HFFc6 (cell line): Measurements from ENCODE around the gene MLEC. TPM values are rescaled to one million over a fixed set of nuclear protein-coding genes. Genes with fewer than 3 reads are reported as not detected.

Source experiments
- DNase-seq: peaks from one replicate; pipeline ENCODE4 v3.0.0-alpha.2; 2018
- H3K27ac Mint-ChIP-seq: 2 replicates; pipeline ENCODE4 v1.8.0; 2020; ENCODE audit warnings: mild to moderate bottlenecking, mixed read lengths
- H3K27me3 Mint-ChIP-seq: 2 replicates; pipeline ENCODE4 v1.8.0; 2021; ENCODE audit warnings: mild to moderate bottlenecking, moderate library complexity, mixed read lengths; ENCODE audit not compliant: insufficient read depth
- H3K36me3 Mint-ChIP-seq: 2 replicates; pipeline ENCODE4 v1.8.0; 2021; ENCODE audit warnings: low read depth, mixed read lengths
- H3K4me1 Mint-ChIP-seq: 2 replicates; pipeline ENCODE4 v1.8.0; 2020; ENCODE audit warnings: low read depth, mixed read lengths
- H3K4me3 Mint-ChIP-seq: 2 replicates; pipeline ENCODE4 v1.8.0; 2020; ENCODE audit warnings: mild to moderate bottlenecking, moderate library complexity, mixed read lengths
- H3K9me3 Mint-ChIP-seq: 2 replicates; pipeline ENCODE4 v1.8.0; 2020; ENCODE audit warnings: mild to moderate bottlenecking, mixed read lengths
- total RNA-seq, 6 experiments: library from RNA; stranded (reverse); fragmentation: NEBNext Ultra II Directional; extraction: Animal tissue kit (Norgen Biotek cat#: 25700); gene quantifications; 2 replicates in 1 of 6; 3 replicates in 5 of 6; pipeline ENCODE4 v1.2.3, GENCODE V29; 2021
- TF ChIP-seq, protein P1 (sequence below): fragments of 200-600 bp; sonication (generic); IDR thresholded peaks from 2 replicates; pipeline ENCODE4 v1.5.0; 2021; ENCODE audit warnings: antibody characterized with exemption, mild to moderate bottlenecking

Gene MLEC
- total RNA-seq, 6 experiments from 2014 or later = 195 to 241 (median 209) TPM

DNA sequence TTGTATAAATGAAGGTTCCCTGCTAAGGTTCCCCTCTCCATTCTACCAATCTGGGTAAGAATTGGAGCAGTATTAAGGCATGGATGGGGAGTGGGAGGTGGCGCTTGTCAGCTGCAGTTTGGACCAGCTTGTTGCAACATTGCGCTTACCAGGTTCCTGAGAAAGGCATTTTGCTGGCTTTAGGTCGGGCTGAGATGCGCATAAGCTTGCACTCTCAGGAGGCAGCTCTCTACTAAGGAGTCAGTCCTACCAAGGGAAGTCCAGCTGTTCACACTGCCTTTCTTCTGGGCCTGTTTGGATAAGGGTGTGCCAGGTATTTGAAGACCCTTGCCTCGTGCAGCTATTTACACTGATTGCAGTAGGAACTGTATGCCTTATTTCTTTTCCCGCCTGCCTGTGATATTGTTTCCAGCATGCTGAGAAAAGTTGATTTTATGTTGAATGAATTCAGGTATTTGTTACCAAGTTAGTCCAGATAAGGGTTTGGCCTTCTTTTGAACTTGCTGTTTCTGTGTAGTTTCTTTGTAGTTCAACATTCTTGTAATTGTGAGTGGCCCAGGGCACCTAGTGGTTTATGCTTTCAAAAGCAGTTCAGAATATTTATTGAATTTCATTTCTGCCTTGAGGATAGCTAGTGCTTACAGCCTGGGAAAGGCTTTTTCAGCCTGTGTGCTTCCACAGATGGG, 2.6 kb downstream of the MLEC start:
- Mint-ChIP-seq H3K4me1 (peaks cover 54% of the 10 kb centered on the region), H3K27ac (no peak overlapping the region), H3K9me3 (no peaks in the 10 kb centered on the region), H3K4me3 (peak overlapping the region; percentile 93), H3K36me3 (peaks cover 16% of the 10 kb centered on the region), H3K27me3 (no peaks in the 10 kb centered on the region; the same call in 1 of the 2 replicates)
- peak; percentile 4 for DNase-seq
- TF ChIP-seq, protein P1, sequence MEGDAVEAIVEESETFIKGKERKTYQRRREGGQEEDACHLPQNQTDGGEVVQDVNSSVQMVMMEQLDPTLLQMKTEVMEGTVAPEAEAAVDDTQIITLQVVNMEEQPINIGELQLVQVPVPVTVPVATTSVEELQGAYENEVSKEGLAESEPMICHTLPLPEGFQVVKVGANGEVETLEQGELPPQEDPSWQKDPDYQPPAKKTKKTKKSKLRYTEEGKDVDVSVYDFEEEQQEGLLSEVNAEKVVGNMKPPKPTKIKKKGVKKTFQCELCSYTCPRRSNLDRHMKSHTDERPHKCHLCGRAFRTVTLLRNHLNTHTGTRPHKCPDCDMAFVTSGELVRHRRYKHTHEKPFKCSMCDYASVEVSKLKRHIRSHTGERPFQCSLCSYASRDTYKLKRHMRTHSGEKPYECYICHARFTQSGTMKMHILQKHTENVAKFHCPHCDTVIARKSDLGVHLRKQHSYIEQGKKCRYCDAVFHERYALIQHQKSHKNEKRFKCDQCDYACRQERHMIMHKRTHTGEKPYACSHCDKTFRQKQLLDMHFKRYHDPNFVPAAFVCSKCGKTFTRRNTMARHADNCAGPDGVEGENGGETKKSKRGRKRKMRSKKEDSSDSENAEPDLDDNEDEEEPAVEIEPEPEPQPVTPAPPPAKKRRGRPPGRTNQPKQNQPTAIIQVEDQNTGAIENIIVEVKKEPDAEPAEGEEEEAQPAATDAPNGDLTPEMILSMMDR = peak; percentile 17; the same call in 1 of the 2 replicates

GRCh38 chr12:120690083-120690450, 3.1 kb downstream of the MLEC start:
- H3K4me3 Mint-ChIP-seq = no peak overlapping the region
- H3K27me3 Mint-ChIP-seq = no peaks in the 10 kb centered on the region; the same call in 1 of the 2 replicates
- H3K36me3 Mint-ChIP-seq = peaks cover 21% of the 10 kb centered on the region
- DNase-seq = no peak
- no peak overlapping the region for H3K27ac Mint-ChIP-seq
- H3K4me1 Mint-ChIP-seq = peaks cover 49% of the 10 kb centered on the region
- TF ChIP-seq, protein P1 = no peak
- no peaks in the 10 kb centered on the region for H3K9me3 Mint-ChIP-seq

- no peak overlapping the region for H3K4me3 Mint-ChIP-seq
- peaks cover 28% of the 10 kb centered on the region for H3K36me3 Mint-ChIP-seq
- H3K4me1 Mint-ChIP-seq = peaks cover 48% of the 10 kb centered on the region
- no peaks in the 10 kb centered on the region; the same call in 1 of the 2 replicates for H3K27me3 Mint-ChIP-seq
- no peak overlapping the region for H3K27ac Mint-ChIP-seq
- H3K9me3 Mint-ChIP-seq = no peaks in the 10 kb centered on the region
- no peak for DNase-seq
- TF ChIP-seq, protein P1 = no peak
Observed at GRCh38 chr12:120690978-120691377, 4.0 kb downstream of the MLEC start.

- Mint-ChIP-seq H3K27ac (peak overlapping the region; percentile 22), H3K4me1 (peaks cover 48% of the 10 kb centered on the region), H3K9me3 (no peaks in the 10 kb centered on the region), H3K4me3 (no peak overlapping the region), H3K27me3 (no peaks in the 10 kb centered on the region), H3K36me3 (peaks cover 42% of the 10 kb centered on the region)
- DNase-seq = no peak
- TF ChIP-seq, protein P1 = no peak
Observed at GRCh38 chr12:120692524-120693033, 5.6 kb downstream of the MLEC start.

DNA sequence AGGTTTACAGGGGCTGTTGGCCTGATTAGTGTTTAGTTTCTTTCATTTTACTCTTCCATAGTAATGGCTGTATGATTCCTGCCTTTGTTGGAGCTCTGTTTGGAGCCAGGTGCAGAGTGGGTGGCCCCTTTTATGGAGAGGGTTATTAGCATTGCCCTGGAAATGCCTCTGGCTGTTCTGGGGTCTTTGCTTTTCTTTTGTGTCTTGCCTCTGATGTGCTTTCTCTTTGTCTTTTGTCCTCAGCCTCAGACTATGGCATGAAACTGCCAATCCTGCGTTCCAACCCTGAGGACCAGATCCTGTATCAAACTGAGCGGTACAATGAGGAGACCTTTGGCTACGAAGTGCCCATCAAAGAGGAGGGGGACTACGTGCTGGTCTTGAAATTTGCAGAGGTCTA, 6.9 kb downstream of the MLEC start:
- DNase-seq = no peak
- Mint-ChIP-seq H3K4me3 (no peak overlapping the region), H3K36me3 (peaks cover 42% of the 10 kb centered on the region), H3K9me3 (no peaks in the 10 kb centered on the region), H3K4me1 (peaks cover 39% of the 10 kb centered on the region), H3K27ac (no peak overlapping the region), H3K27me3 (no peaks in the 10 kb centered on the region; the same call in 1 of the 2 replicates)
- TF ChIP-seq, protein P1 = no peak
